Suprapubic skin (tissue), 4 donors: ENCODE data around the gene MAP2K5. TPM values are rescaled to one million over a fixed set of nuclear protein-coding genes. Genes with fewer than 3 reads are reported as not detected.

Source experiments
- DNase-seq, 2 donors: peaks; one replicate each; pipeline ENCODE4 v3.0.0-alpha.2; 2019; ENCODE audit warnings: low spot score in 2 of 2
- H3K27ac ChIP-seq: fragments of 200-600 bp; sonication (generic); one replicate; pipeline ENCODE4 v1.5.1; 2019
- H3K27me3 ChIP-seq: fragments of 200-600 bp; sonication (generic); one replicate; pipeline ENCODE4 v1.5.1; 2019
- H3K36me3 ChIP-seq: fragments of 200-600 bp; sonication (generic); one replicate; pipeline ENCODE4 v1.5.1; 2019
- H3K4me1 ChIP-seq: fragments of 200-600 bp; sonication (generic); one replicate; pipeline ENCODE4 v1.5.1; 2019
- H3K4me3 ChIP-seq: fragments of 200-600 bp; sonication (generic); one replicate; pipeline ENCODE4 v1.5.1; 2019; ENCODE audit warnings: mild to moderate bottlenecking
- H3K9me3 ChIP-seq: fragments of 200-600 bp; sonication (generic); one replicate; pipeline ENCODE4 v1.5.1; 2019
- CTCF ChIP-seq, 2 donors: fragments of 200-600 bp in 1 of 2; fragments of 450-650 bp in 1 of 2; sonication (generic) in 1 of 2; IDR thresholded peaks; one replicate each; pipeline ENCODE4 v1.5.1; 2016 to 2019; ENCODE audit warnings: antibody characterized with exemption in 2 of 2, mild to moderate bottlenecking in 1 of 2, moderate library complexity in 1 of 2
- EP300 ChIP-seq: sonication (generic); formaldehyde crosslinking; IDR thresholded peaks from one replicate; pipeline ENCODE4 v1.6.1; 2017; ENCODE audit warnings: antibody characterized with exemption
- POLR2A ChIP-seq, 2 donors: fragments of 450-650 bp; IDR thresholded peaks; one replicate each; pipeline ENCODE4 v1.6.1; 2017; ENCODE audit warnings: antibody characterized with exemption in 2 of 2, mild to moderate bottlenecking in 2 of 2, moderate library complexity in 2 of 2
- POLR2AphosphoS5 ChIP-seq, 3 donors: sonication (generic); formaldehyde crosslinking; IDR thresholded peaks; one replicate each; pipeline ENCODE4 v1.6.1; 2017; ENCODE audit warnings: antibody characterized with exemption in 3 of 3
- WGBS: methylation state at CpG from one replicate; pipeline ENCODE4 v1.1.5; 2018; 5-methylcytosine and 5-hydroxymethylcytosine counted together
- total RNA-seq, 4 donors: library from RNA; depleted of rRNA; stranded (reverse); fragments of >200 nt; gene quantifications; one replicate each; pipeline ENCODE4 v1.1.0, GENCODE V29; 2016

The MAP2K5 gene
- total RNA-seq, 4 donors from 2014 or later, result 9.5 to 18.5 (median 10.2) TPM

GRCh38 chr15:67779549-67780111, 237.1 kb downstream of the MAP2K5 start:
- no peaks in the 10 kb centered on the region for H3K9me3 ChIP-seq
- 89% methylated on average over 6 of the region's 6 CpGs for WGBS
- no peak overlapping the region for H3K4me3 ChIP-seq
- peaks cover 10% of the 10 kb centered on the region for H3K36me3 ChIP-seq
- no peaks in the 10 kb centered on the region for H3K27me3 ChIP-seq
- H3K27ac ChIP-seq, result no peak overlapping the region
- TF ChIP-seq CTCF (IDR thresholded peaks at IDR 0.05) (no peak), POLR2AphosphoS5 (IDR thresholded peaks at IDR 0.05) (no peak), EP300 (no peak), POLR2A (IDR thresholded peaks at IDR 0.05) (no peak)
- no peak for DNase-seq
- no peaks in the 10 kb centered on the region for H3K4me1 ChIP-seq

GRCh38 chr15:67781061-67781460, 238.6 kb downstream of the MAP2K5 start:
- Histone ChIP-seq H3K4me1 (no peaks in the 10 kb centered on the region), H3K27me3 (no peaks in the 10 kb centered on the region), H3K27ac (no peak overlapping the region), H3K4me3 (no peak overlapping the region), H3K36me3 (peaks cover 10% of the 10 kb centered on the region), H3K9me3 (no peaks in the 10 kb centered on the region)
- WGBS, result 86% methylated on average over 3 of the region's 3 CpGs
- DNase-seq, result no peak
- TF ChIP-seq POLR2AphosphoS5 (IDR thresholded peaks at IDR 0.05) (no peak), EP300 (no peak), POLR2A (IDR thresholded peaks at IDR 0.05) (no peak), CTCF (IDR thresholded peaks at IDR 0.05) (no peak)

GRCh38 chr15:67781907-67782690, 239.6 kb downstream of the MAP2K5 start:
- Histone ChIP-seq H3K4me3 (no peak overlapping the region), H3K27ac (no peak overlapping the region), H3K4me1 (no peaks in the 10 kb centered on the region), H3K27me3 (no peaks in the 10 kb centered on the region), H3K9me3 (no peaks in the 10 kb centered on the region), H3K36me3 (peaks cover 10% of the 10 kb centered on the region)
- 76% methylated on average over 10 of the region's 10 CpGs for WGBS
- no peak for DNase-seq
- TF ChIP-seq POLR2A (IDR thresholded peaks at IDR 0.05), result no peak
- TF ChIP-seq CTCF (IDR thresholded peaks at IDR 0.05), result no peak
- TF ChIP-seq POLR2AphosphoS5 (IDR thresholded peaks at IDR 0.05), result no peak
- no peak for TF ChIP-seq EP300

- no peaks in the 10 kb centered on the region for H3K27me3 ChIP-seq
- DNase-seq, result no peak
- H3K4me1 ChIP-seq, result no peaks in the 10 kb centered on the region
- no peaks in the 10 kb centered on the region for H3K9me3 ChIP-seq
- no peak overlapping the region for H3K4me3 ChIP-seq
- WGBS, result 77% methylated on average over 7 of the region's 7 CpGs
- no peak for TF ChIP-seq POLR2A (IDR thresholded peaks at IDR 0.05)
- TF ChIP-seq CTCF (IDR thresholded peaks at IDR 0.05), result no peak
- no peak for TF ChIP-seq EP300
- TF ChIP-seq POLR2AphosphoS5 (IDR thresholded peaks at IDR 0.05), result no peak
- no peak overlapping the region for H3K27ac ChIP-seq
- H3K36me3 ChIP-seq, result peaks cover 10% of the 10 kb centered on the region
Measured at GRCh38 chr15:67782691-67782991, 240.1 kb downstream of the MAP2K5 start.

- peaks cover 10% of the 10 kb centered on the region for H3K36me3 ChIP-seq
- no peaks in the 10 kb centered on the region for H3K9me3 ChIP-seq
- no peaks in the 10 kb centered on the region for H3K27me3 ChIP-seq
- H3K4me1 ChIP-seq, result no peaks in the 10 kb centered on the region
- no peak overlapping the region for H3K27ac ChIP-seq
- DNase-seq, result no peak
- WGBS, result 77% methylated on average over 7 of the region's 7 CpGs
- H3K4me3 ChIP-seq, result no peak overlapping the region
- TF ChIP-seq CTCF (IDR thresholded peaks at IDR 0.05), result no peak
Measured at GRCh38 chr15:67783303-67783702, 240.8 kb downstream of the MAP2K5 start.
